Astrocyte (in vitro differentiated cells and primary cell): Measurements from ENCODE around the gene GINS2.

Experiments used
- EZH2 ChIP-seq: IDR thresholded peaks from 2 replicates; pipeline ENCODE4 v1.6.1; 2012; ENCODE audit warnings: mild to moderate bottlenecking, low read length, inconsistent platforms; ENCODE audit not compliant: insufficient read depth
- TF ChIP-seq, protein P1 (sequence below): IDR thresholded peaks from 2 replicates; pipeline ENCODE4 v1.5.1; 2011; ENCODE audit warnings: low read depth, mild to moderate bottlenecking, inconsistent platforms, low read length, moderate library complexity; ENCODE audit not compliant: insufficient read depth

- TF ChIP-seq, protein P1, sequence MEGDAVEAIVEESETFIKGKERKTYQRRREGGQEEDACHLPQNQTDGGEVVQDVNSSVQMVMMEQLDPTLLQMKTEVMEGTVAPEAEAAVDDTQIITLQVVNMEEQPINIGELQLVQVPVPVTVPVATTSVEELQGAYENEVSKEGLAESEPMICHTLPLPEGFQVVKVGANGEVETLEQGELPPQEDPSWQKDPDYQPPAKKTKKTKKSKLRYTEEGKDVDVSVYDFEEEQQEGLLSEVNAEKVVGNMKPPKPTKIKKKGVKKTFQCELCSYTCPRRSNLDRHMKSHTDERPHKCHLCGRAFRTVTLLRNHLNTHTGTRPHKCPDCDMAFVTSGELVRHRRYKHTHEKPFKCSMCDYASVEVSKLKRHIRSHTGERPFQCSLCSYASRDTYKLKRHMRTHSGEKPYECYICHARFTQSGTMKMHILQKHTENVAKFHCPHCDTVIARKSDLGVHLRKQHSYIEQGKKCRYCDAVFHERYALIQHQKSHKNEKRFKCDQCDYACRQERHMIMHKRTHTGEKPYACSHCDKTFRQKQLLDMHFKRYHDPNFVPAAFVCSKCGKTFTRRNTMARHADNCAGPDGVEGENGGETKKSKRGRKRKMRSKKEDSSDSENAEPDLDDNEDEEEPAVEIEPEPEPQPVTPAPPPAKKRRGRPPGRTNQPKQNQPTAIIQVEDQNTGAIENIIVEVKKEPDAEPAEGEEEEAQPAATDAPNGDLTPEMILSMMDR, result no peak
- no peak for TF ChIP-seq EZH2
Observed at GRCh38 chr16:85710732-85711131, 22.0 kb upstream of the GINS2 start.
